Dedifferentiated amniotic fluid mesenchymal stem cell (primary cell): ENCODE results near the gene RPL9.
A peak's percentile ranks its signal among the peaks of the same experiment; 100 is the strongest.
"Not testable (repeated sequence)": the region's sequence is repeated elsewhere in the genome, so short reads cannot be mapped to it uniquely, and the experiment has no call there.

Experiments used
- DNase-seq: peaks from one replicate; pipeline ENCODE4 v3.0.0-alpha.2; 2016; ENCODE audit errors: extremely low spot score

RPL9 gene

GRCh38 chr4:39458505-39459300 is at the start of gene RPL9, which contains the start of gene LIAS:
Gene RPL9, minus strand, starts transcription at chr4:39458922. Its CDS starts 483 bp downstream, at chr4:39458439.
Gene LIAS, plus strand, starts transcription at chr4:39459056. Its CDS starts 62 bp downstream, at chr4:39459118.
- DNase-seq, result peak; percentile 98

- DNase-seq, result no peak
Observed at GRCh38 chr4:39505581-39505980, 46.9 kb upstream of the RPL9 start.

DNA sequence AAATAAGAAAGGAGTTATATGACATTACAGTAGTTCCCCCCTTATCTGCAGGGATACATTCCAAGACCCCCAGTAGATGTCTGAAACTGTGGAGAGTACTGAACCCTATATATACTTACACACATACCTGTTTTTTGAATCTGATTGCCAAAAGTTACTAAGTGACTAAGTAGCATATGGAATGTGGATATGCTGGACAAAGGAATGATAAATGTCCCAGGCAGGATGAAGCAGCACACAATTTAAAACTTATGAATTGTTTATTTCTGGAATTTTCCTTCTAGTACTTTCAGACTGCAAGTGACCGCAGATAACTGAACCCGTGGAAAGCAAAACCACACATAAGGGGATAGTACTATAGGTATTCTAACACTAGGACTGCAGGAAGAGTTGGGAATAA is 45.8 kb upstream of the RPL9 start:
- no peak for DNase-seq

- not testable (repeated sequence) for DNase-seq
Observed at GRCh38 chr4:39502664-39503035, 43.9 kb upstream of the RPL9 start.

- peak; percentile 76 for DNase-seq
Observed at GRCh38 chr4:39502019-39502663, 43.4 kb upstream of the RPL9 start.

GRCh38 chr4:39498727-39499020 is 40.0 kb upstream of the RPL9 start:
- no peak for DNase-seq

DNA sequence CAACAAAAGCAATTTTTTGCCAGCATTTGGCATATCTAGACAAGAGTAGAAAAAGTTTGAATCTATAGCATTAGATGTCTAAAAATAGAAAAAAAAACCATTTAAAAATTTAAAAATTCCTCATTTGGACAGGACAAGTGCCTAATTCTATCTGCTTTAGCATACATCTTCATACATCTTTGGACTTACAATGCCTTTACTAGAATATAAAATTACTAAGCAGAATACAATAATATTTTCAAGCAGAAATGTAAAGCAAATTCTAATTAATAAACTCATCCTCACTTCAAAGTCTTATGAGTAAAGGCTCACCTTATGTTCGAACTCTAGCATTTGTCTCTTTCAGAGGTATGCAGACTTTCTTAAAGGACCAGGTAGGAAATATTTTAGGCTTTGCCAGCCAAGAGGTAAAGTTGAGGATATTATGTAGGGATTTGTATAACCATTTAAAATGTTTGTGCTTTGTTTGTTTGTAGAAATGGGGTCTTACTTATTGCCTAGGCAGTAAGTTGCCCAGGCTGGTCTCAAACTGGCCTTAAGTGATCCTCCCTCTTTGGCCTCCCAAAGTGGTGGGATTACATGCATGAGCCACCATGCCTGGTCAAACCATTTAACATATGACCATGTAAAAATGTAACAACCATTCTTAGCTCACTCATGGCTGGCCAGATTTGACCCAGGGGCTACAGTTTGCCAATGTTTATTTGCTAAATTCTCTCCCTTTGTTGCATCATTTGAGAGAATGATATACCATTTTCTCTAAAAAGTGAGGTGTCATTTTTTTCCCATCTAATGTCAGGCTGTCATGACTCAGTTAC is 39.4 kb upstream of the RPL9 start:
- DNase-seq, result peak; percentile 24

DNA sequence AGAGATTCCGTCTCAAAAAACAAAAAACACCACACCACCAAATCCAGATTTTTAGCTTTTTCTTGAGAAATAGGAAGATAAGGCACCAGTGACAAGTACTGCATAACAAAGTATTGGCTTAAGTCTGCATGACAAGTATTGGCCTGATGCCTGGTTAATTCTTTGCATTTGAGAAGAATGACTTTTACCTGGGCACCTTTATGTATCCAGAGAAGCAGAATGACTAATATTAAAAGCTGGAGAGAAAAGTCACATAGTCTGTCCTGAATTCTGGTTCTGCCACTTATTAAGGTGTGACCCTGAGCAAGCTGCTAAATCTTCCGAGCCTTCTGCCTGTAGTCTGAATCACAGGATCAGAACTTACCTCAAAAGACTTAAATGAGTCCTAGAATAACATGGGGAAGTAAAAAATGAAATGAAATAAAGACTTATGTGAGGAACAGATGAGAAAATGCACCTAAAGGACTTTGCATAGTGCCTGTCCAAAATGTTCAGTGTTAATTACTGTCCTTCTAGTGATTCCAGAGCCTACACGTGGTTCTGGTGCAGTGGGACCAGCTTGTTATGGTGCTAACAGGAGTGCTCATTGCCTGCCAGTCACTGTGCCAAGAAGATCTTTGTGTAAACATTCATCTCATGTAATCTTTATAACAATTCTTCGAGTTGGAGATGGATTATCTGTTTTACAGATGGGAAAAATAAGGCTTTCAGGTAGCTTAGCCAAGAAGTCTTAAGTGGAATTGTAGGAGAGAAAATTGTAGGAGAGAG is 36.9 kb upstream of the RPL9 start:
- DNase-seq, result no peak

DNA sequence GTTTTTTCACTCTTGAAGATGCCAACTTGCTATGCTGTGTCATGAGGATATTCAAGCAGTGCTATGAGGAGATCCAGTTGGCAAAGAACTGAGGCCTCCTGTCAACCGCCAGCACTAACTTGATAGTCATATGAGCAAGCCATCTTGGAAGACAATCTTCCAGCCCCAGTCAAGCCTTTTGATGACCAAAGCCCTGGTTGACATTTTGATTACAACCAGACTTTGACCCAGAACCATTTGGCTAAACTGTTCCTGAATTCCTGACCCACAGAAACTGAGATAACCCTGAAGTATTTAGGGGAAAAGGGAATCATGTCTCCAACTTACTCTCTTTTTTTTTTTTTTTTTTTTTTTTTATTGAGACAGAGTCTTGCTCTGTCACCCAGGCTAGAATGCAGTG is 35.6 kb upstream of the RPL9 start:
- DNase-seq, result no peak

DNA sequence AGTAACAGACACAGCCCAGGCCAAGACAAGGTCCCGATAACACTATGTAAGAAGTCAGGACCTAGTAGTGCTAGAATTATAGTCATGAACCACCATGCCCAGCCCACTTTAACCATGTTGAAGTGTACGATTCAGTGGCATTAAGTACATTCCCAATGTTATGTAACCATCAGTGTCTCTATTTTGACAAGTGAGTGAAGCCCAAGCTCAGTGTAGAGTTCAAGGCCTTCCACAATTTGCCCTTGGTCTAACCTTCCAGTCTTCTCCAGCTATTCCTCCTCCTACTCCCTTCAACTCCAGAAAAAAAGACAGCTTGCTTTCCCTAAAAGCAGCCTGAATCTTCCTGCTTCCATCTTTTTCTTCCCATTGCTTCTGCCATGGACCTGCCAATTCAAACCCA is 31.6 kb upstream of the RPL9 start:
- DNase-seq, result no peak

DNA sequence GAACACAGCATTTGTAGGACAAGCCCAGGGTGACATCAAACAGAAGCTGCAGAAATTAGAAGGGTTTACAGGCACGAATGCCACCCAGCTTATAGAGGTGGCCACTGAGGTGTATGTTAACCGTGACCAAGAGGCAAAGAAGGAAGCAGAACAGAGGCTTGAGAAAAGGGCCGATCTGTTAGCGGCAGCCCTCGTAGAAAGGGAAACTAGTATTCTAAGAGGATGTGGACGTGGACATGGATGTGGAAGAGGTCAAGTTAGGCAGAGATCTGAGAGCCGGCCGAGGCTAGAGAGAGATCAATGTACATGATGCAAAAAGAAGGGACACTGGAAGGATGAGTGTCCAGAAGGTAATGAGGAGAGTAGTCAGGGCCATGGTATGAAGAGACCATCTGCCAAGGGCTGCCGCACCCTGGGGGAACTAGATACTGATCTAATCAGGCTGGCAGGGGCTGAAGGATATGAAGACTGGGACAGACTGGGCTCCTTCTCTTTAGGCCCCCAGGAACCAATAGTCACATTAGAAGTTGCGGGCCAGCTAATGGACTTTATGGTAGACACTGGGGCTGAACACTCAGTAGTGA is 27.6 kb upstream of the RPL9 start:
- no peak for DNase-seq

GRCh38 chr4:39484582-39485272 is 26.0 kb upstream of the RPL9 start:
- no peak for DNase-seq

- no peak for DNase-seq
Observed at GRCh38 chr4:39480902-39481695, 22.4 kb upstream of the RPL9 start.

DNA sequence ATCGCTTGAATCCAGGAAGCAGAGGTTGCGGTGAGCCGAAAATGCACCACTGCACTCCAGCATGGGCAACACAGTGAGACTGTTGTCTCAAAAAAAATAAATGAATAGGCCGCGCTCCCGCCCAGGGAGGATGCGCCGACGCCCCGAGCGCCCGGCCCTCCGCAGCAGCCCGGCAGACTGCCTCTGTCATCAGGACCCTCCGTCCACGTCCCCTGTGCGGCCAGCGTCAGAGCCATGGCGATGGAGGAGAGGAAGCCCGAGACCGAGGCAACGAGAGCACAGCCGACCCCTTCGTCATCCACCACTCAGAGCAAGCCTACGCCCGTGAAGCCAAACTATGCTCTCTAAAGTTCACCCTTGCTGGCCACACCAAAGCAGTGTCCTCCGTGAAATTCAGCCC is 21.5 kb upstream of the RPL9 start:
- DNase-seq, result no peak

GRCh38 chr4:39476187-39476895 is 17.6 kb upstream of the RPL9 start:
- no peak for DNase-seq

DNA sequence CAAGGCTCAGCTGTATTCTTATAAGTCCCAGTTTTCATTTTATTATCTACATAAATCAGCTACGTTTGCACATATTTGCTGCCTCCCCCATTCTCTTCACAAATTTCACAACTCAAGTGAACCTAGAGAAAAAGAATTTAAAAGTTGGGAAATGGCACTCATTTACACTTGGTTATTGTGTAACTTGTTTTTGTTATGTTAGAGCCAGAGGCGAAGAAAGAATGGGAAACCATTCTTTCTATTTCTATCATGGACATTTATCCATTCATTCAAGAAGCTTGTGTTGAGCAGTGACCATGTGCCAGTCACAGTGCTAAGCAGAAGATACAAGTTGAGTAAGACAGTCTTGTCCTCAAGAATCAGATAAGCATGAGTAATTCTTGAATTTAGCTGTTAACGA is 13.7 kb upstream of the RPL9 start:
- DNase-seq, result no peak

DNA sequence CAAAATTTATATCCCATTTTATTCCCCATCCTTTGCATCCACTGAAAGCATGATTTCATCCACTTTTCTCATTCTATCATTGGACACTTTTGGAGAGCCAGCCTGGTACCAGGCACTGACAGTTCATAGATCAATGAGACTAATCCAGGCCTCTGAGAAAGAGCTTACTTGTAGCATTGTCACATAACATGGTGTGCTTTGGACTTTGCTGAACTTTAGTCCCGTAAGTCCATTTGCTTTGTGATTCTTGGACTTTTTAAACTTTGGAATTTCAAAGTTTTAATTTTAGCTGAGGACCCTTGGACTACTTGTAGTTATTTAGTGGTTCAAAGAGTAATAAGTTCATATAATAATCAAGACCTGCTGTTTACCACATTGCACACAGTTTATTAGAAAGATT is 11.7 kb upstream of the RPL9 start:
- DNase-seq, result no peak

DNA sequence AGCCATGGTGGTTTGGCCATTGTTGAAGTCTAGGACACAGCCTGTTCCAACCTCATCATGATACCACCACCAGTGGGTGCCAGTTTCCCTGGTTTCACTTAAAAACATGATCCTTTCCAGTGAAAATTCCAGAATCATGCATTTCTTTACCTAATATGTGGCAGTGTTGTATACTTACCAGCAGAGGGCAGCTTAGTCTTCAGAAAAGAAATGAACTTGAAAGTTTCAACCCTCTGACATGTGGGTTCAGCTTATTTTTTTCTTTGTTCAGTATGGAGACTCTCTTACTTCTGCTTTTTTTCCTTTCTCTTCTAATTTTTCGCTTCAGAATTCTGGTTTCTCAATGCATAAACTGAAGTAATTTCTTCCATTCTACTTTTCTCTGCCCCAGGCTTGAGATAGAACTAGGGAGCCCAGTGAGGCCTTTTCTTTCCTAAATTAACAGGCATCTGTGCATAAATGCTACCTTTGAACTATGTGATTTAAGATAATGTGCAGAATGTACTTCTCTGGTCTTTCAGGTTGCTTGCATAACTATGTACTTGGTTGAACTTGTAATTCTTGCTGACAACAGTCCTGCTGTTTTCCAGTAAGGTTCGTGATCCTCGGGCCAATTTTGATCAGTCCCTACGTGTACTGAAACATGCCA is 10.8 kb upstream of the RPL9 start:
- peak; percentile 95 for DNase-seq

DNA sequence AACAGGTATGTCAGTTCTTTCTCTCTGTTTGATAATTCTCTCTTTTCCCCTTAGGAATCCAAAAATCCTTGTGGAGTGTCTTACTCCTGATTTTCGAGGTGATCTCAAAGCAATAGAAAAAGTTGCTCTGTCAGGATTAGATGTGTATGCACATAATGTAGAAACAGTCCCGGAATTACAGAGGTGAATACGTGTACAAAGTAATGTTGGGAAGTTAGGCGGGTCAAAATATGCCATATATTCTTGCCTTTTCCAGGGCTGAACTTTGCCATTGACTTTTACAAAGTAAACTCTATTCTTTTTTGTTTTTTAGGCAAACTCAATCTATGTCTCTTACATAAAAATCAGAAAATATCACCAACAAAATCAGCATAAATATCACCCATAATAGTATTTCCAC is 8.7 kb upstream of the RPL9 start:
- no peak for DNase-seq
